HG02840 (cell line): Measurements from ENCODE around the gene IL18.
"Not testable (repeated sequence)": the region's sequence is repeated elsewhere in the genome, so short reads cannot be mapped to it uniquely, and the experiment has no call there.

Experiments
- ATAC-seq: cut with Tn5 transposase; IDR thresholded peaks from one replicate; pipeline ENCODE4 v1.9.1; 2021; ENCODE audit warnings: mild to moderate bottlenecking, moderate library complexity, moderate number of reproducible peaks; ENCODE audit not compliant: unreplicated experiment, low FRiP score

The IL18 gene

DNA sequence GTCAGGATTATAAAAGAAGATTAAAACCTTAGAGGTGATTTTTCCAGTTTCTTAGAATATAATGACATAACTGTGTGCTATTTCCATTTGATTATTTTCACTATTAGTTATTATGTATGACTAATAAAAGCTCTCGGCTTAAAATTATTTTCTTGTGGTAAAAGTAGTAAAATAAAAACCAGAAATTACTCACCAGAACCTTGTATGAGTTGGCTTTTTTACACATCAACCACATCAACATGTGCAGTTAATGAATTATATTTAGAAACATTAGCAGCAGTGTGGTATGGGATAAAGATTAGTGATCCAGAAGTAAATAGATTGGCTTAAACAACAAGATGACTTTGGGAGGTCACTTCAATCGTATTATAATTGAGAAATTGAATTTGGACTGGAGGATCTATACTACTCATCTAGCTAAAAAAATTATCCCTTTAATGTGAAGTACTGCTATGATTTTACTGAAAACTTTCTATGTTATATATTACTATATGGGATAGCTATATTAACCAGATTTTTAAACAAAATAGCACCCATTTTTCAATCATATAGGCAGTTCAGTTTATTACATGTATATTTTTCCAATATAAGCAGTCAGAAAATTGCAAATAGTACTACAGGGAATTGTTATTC, 8.6 kb upstream of the IL18 start:
- no peak for ATAC-seq

DNA sequence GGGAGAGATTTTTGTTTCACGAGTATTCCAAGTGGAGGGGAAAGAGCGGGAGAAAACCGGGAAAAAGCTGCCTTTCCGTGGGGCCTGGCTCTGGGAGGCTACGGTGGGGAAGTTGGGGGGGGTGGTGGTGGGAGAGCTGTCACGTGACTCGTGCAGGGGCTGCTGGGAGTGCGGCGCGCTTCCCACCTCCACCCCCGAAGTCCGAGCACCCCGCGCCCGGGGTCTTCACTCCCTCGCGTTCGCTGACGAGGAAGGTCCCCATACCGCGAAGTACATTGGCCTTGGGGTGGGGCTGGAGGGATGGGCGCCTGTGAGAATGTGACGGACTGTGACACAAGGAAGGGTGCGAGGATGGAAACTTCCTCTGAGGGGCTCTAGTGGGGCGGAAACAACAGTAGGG, 3.3 kb upstream of the IL18 start, which contains the start of gene TEX12:
TSS of gene TEX12 (plus strand) at position 228 of the 400 bp plus-strand sequence. CDS start 1,897 bp downstream, outside the sequence.
- no peak for ATAC-seq

DNA sequence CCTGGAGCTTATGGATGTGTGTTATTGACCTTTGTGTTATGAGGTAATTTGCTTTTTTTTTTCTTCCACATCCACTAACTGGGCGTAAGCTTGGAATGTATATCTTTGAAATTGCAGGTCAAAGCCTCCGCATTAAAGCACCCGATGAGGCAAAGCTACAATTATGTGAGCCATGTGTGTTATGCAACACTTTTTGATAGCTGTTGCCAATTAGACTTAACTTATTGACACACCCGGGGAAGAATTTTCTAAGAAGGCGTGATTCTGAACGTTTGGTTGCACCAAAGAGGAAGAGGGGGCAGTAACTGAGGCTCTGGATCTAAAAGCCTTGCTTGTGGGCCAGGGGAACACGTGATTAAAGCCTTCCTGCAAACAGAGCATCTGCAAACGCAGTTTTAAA, 2.7 kb upstream of the IL18 start:
- no peak for ATAC-seq

DNA sequence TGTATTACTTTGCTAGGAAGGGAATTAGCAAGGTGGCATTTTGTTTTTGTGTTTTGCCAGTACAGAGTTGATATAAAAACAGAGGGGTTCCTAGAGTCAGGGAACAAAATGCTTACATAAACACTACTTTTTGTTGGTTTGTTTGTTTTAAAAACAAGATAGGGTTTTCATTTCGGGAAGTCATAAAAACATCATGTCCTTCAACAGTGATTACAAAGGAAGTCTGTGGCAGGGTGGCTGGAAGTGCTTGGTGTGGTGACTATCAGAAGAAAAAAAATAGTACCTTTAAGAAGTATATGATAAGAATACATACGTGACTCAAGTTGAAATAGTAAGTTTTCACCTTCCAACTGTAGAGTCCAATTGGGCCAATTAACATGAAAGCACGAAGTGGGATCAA, 1.2 kb upstream of the IL18 start:
- ATAC-seq = no peak

DNA sequence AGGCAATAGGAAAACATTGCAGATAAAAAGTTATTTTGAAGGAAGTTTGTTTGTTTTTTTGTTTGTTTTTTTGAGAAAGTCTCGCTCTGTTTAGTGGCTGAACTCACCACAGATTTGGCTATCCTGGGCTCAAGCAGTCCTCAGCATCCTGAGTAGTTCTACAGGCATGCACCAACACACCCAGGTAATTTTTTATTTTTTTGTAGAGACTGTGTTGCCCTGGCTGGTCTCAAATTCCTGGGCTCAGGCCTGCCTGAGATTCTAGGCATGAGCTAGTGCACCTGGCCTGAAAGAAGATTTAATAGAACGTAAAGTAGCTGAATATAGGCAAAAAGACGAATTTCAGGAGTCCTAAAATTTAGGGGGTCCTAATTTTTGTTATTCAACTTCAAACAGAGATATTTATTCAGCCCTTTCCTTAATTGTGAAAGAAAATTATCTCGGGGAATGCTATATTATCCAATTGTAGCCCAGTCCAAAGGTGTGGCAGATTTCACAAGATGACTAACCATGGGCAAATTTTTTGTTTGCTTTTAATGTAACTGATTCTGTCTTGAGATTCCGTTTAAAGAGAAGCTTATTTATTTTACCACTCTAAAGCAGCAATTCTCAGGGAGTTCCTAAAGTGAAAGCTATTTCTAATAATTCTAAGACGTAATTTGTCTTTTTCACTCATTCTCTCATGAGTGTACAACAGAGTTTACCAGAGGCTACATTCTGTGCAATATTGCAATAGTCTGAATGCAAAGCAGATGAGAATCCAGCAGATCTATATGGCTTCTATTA, 940 bp downstream of the IL18 start:
- ATAC-seq = no peak

DNA sequence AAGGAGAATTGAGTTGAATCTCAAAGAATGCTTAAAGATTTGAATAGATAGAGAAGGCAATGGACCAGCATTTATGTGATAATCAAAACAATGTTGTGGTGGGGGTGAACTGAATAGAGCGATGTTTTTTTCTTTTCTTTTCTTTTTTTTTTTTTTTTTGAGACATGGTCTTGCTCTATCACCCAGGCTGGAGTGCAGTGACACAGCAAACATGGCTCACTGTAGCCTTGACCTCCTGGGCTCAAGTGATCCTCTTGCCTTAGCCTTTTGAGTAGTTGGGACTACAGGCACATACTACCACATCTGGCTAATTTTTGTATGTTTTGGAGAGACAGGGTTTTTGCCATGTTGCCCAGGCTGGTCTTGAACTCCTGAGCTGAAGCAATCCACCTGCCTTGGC, 1.7 kb downstream of the IL18 start:
- not testable (repeated sequence) for ATAC-seq

DNA sequence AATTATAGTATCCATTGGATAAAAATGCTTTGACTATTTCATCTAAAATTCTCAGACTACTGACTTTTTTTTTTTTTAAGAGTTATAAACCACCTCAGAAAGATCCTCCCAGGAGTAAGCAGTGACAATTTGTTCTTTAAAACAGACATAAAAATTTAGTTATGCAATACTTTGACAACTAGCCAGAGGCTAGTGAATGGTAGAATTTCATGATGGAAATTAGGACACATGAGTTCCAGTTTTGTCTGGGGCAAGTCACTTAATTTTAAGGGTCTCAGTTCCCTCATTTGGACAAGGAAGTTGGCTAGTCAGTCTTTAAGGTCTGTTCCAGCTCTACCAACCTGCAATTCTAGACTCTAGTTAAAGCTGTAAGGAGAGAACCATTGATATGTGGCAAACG, 2.9 kb downstream of the IL18 start:
- ATAC-seq = no peak

DNA sequence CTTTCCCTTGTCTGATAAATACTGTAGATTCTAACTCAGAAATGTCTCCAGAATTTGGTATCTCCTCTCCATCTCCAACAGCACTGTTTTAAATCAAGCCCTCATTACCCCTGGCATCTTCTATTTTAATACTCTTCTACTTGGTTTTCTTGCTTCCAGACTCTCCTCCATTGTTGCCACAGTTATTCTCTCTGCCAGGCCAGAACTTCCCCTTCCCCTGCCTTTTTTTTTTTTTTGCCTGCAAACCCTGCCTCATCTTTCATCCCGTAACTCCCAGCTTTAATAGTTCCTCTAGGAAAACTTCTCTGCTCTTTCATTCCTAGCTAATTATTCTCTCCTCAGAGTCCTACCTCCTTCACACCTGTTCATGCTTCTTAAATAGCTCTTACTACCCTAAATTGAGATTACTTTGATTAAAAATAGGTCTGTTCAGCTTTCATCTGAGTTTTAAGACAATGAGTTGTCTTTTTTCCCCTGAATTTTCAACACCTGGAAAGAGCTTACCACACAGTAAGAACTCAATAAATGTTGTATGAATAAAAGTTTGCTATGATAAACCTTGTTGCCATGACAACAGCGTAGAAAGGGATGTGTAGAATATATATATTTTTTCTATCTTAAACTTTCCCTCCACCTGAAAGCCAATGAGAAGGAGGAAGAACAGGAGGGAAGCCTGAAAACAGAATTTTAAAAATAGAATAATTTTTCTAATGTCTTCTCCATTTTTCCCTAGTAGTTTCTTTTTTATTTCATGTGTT, 3.6 kb downstream of the IL18 start:
- ATAC-seq = no peak

DNA sequence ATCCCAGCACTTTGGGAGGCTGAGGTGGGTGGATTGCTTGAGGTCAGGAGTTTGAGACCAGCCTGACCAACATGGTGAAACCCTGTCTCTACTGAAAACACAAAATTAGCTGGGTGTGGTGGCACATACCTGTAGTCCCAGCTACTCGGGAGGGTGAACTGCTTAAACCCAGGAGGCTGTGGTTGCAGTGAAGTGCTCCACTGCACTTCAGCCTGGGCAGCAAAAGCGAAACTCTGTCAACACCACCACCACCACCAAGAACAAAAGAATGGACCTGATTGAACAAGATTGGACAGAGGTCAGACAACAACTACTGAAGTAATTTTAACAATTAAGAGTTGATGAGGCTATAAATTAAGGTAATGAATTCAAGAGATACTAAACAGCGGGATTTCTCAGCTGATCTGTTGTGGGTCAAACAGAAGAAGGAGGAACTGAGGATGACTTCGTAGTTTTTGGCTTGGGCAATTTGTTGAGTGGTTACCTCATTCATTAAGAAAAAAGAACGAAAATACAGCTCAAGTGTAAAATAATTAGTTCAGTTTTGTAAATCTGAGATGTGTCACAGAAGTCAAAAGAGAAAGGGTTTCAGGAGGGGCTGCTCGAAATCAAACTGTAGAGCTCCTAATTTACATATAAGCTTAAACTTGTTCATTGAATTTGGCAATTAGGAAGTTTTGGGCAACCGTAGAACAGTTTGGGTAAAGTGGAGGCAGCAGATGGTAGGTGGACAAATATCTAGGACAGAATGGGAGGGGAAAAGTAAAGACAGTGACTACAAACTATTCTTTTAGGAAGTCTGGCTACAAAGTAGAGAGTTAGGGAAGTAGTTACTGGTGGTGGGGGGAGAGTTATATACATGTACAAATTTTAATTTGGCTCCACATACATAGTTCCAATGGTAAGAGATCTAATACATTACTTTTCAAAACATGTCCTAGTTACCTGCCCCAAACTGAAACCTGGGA, 4.5 kb downstream of the IL18 start:
- no peak for ATAC-seq

DNA sequence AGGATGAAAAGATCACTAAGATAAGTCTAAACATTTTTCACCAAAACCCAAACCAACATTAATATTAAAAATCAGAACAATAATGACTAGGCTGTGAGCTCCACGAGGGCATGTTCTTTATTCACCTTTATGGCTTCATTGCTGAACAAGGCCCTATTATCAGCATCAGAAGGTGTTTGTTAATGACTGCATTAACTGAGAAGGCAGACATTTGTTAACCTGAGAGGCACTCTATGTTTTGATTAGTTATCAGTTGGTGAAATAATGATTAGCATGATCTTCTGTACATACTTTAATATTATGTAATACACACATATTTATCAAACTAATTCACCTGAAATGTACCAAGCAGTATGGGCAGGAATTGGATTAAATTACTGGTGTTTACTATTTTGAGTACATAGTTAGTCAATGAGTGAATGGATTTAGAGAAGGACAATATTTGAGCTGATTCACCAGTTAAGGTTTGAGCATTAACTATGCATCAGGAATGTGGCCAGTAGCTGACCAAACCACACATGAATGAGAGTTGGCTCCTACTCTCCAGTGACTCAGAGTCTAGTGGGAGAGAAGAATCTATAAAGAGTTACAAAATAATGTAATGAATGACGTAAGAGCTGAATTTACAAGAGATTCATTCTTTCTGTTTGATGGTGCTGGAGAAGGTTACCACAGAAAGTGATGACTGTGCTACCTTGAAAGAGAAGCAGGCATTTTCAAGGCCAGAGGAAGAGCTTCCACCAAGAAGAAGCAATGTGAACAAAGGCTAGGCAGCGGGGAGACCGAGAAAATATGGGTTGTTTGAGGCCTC, 6.7 kb downstream of the IL18 start:
- no peak for ATAC-seq

DNA sequence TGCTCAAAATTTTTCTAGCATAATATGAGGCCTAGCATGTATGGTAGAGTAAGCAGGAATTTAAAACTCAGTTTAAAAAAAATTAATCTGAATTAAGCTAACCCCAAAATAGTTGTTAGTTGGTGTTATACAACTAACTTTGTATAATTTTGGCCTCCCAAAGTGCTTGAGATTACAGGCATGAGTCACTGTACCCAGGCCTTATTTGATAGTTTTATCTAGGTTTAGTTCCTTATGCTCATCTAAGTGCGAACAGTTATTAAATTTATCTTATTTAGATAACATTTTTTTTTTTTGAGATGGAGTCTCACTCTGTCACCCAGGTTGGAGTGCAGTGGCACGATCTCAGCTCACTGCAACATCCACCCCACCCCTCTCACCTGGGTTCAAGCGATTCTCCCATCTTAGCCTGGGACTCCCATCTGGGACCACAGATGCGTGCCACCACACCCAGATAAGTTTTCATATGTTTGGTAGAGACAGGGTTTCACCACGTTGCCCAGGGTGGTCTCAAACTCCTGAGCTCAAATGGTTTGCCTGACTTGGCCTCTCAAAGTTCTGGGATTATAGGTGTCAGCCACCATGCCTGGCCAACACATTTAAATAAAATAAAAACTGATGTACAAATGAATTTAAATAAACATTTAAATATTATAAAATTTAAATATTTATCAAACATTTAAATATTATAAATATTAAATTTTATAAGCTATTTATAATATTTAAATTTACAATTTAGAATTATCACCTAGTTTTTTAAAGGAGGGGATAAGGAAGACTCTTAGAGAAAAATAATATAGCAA, 7.5 kb downstream of the IL18 start:
- no peak for ATAC-seq

DNA sequence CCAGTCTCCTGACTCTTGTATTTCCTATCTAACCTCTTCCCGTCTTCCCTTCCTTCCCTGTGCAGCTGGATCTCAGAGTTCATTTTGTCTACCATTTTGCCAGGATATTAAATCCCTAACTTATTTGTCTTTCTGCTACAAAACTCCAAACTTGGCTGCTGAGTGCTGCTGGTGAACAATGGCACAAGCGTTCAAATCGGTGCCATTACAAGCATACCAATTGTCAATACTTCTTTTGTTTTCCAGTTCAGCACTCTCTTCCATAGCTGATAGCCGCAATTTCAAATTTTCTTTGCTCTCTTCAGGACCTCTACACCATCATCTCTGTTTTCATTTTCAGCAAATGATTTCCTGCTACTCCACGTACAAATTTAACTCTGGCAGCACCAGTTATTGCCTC, 13.4 kb downstream of the IL18 start:
- no peak for ATAC-seq

DNA sequence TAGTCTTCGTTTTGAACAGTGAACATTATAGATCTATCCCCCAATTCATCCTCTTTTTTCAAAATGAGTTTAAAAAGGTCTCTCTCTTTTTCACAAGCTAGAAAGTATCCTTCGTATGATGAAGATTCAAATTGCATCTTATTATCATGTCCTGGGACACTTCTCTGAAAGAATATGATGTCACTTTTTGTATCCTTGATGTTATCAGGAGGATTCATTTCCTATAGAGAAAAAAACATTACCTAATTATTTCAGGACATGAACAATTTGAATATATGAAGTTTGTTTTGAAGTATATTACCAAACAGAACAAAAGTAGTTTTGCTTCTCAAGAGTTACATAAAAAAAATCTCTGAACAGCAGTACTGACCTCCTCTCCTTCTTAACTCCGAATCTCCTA, 20.3 kb downstream of the IL18 start:
- ATAC-seq = no peak

DNA sequence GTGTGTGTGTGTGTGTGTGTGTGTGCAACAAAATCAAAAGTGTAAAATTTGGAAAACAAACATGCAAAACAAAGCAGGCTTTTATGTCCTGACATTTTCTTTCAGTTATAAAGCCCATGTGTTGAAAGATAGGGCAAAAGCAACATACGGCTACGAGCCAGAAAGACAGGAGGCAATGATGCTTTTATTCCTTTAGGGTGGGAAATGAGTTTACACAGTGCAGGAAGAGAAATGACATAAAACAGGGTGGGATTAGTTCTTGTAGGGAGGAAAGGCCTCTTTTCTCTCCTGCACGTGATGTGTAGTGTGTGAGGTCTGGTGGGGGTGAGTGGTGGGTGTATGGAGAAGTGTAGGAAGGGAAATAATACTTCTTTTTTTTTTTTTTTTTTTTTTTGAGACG, 29.4 kb downstream of the IL18 start:
- ATAC-seq = no peak

DNA sequence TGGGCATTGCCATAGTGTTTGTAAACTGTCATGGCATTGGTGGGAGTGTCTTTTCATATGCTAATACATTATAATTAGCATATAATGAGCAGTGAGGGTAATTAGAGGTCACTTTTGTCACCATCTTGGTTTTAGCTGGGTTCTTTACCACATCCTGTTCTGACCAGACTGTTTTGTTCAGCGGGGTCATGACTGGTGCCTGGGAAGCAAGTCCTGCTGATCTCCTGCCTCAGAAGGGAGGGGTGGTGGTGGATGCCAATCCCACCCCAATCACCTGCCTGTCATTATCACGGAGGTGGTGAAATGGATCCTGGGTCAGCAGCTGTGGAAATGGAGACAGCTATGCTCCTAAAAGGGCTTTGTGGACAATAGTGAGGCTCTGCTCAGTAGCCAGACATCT, 31.2 kb downstream of the IL18 start:
- ATAC-seq = no peak

DNA sequence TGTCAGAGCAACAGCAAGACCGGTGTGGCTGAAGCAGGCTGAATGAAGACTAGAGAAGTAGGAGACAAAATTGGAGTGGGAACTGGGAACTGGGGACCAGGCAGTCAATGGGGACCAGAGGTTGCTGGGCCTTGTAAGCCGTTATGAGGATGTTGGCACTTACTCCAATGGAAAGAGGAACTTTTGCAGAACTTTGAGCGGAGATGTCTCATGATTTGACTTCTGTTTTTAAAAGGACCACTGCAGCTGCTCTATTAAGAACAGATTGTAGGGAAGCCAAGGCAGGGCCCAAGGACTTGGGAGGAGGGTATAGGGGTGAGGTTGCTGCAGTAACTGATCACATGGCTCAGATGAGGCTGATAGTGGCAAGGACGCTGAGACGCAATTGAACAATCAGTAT, 34.2 kb downstream of the IL18 start:
- ATAC-seq = no peak

DNA sequence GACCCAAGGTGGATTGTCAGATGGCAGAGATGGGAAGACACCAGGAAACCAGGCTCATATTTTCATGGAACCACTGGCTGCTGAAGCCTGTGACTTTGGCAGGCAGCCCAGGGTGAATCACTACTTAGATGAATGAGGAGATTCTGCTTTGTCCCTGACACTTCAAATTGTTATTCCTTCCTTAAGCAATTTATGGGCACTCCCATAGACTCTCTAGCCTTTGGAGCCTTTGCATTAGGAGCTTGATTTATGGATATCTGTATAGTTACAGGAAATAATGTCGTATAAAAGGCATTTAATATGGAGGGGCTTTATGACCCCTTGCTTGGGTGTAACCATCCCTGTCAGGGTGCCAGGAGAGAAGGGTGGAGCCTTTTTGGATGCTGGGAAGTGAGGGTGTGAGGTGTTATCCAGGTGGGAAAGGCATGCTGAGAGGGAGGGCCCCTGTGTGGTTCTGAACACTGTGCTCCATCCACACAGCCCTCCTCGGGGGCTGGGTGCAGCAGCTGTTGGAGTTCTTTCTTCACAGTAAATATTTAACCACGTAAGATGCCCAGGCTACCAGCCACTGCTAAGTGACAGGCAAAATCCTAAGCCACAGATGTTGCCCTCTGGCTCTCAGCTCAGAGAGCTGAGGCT, 35.3 kb downstream of the IL18 start:
- ATAC-seq = no peak

DNA sequence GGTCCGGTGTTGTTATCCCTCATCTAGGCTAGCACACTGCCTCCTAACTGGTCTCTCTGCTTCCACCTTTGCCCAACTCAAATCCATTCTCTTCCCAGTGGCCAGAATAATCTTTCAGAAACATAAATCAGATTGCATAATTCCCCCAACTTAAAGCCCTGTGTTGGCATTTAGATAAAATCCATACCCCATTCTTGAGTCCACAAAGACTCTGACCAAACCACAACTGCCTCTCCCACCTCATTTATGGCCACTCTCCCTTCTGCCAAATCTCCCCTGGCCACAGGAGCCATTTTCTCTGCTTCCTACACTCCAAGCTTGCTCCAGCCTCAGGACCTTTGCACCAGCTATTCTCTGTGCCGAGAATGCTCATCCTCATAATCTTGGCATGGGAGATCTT, 36.8 kb downstream of the IL18 start:
- no peak for ATAC-seq
